Ishikawa (cell line): Measurements from ENCODE around the gene EVI5.

ENCODE experiments used
- CEBPB ChIP-seq: IDR thresholded peaks from 2 replicates; pipeline ENCODE4 v1.6.1; 2012
- CREB1 ChIP-seq: IDR thresholded peaks from 2 replicates; pipeline ENCODE4 v1.6.1; 2012; ENCODE audit warnings: low read depth
- EGR1 ChIP-seq: IDR thresholded peaks from 2 replicates; pipeline ENCODE4 v1.6.1; 2012
- EP300 ChIP-seq: IDR thresholded peaks from 2 replicates; pipeline ENCODE4 v1.6.1; 2012; ENCODE audit warnings: borderline replicate concordance
- FOXM1 ChIP-seq: IDR thresholded peaks from 2 replicates; pipeline ENCODE4 v1.6.1; 2012; ENCODE audit warnings: low read depth, borderline replicate concordance
- NFIC ChIP-seq: IDR thresholded peaks from 2 replicates; pipeline ENCODE4 v1.6.1; 2012
- RAD21 ChIP-seq: IDR thresholded peaks from 2 replicates; pipeline ENCODE4 v1.6.1; 2012; ENCODE audit warnings: low read depth
- TAF1 ChIP-seq: IDR thresholded peaks from 2 replicates; pipeline ENCODE4 v1.6.1; 2012; ENCODE audit warnings: low read depth, mild to moderate bottlenecking
- TCF12 ChIP-seq: IDR thresholded peaks from 2 replicates; pipeline ENCODE4 v1.6.1; 2012; ENCODE audit warnings: low read depth
- TEAD4 ChIP-seq: IDR thresholded peaks from 2 replicates; pipeline ENCODE4 v1.6.1; 2012
- USF1 ChIP-seq: IDR thresholded peaks from 2 replicates; pipeline ENCODE4 v1.6.1; 2012
- YY1 ChIP-seq: IDR thresholded peaks from 2 replicates; pipeline ENCODE4 v1.6.1; 2012; ENCODE audit warnings: low read depth
- ZBTB7A ChIP-seq: IDR thresholded peaks from 2 replicates; pipeline ENCODE4 v1.6.1; 2012; ENCODE audit warnings: low read depth
- TF ChIP-seq, protein P1 (sequence below): IDR thresholded peaks from 2 replicates; pipeline ENCODE4 v1.6.1; 2012
- TF ChIP-seq, protein P2 (sequence below): IDR thresholded peaks from 2 replicates; pipeline ENCODE4 v1.6.1; 2012; ENCODE audit warnings: low read depth, mild to moderate bottlenecking

Gene EVI5

DNA sequence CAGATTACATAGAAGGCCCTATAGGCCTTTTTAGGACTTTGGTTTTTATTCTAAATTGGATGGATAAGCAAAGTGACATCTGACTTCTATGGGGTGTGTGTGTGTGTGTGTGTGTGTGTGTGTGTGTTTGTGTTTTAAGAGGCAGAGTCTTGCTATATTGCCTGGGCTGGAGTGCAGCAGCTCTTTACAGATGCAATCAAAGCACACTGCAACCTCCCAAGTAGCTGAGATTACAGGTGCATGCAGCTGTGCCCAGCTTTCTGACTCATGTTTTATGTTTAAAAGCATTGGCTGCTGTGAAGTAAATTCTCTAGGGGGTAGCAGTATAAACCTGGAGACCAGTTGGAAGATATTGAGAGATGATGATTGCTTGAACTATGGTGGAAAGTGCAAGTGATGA lies 12.4 kb upstream of the EVI5 start:
- TF ChIP-seq, protein P1, sequence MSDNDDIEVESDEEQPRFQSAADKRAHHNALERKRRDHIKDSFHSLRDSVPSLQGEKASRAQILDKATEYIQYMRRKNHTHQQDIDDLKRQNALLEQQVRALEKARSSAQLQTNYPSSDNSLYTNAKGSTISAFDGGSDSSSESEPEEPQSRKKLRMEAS: no peak
- TF ChIP-seq EP300: no peak
- TF ChIP-seq FOXM1: no peak
- no peak for TF ChIP-seq YY1
- TF ChIP-seq NFIC: no peak
- no peak for TF ChIP-seq EGR1
- TF ChIP-seq CREB1: no peak
- no peak for TF ChIP-seq TAF1
- no peak for TF ChIP-seq TCF12
- no peak for TF ChIP-seq RAD21
- no peak for TF ChIP-seq TEAD4
- TF ChIP-seq USF1: no peak
- TF ChIP-seq, protein P2, sequence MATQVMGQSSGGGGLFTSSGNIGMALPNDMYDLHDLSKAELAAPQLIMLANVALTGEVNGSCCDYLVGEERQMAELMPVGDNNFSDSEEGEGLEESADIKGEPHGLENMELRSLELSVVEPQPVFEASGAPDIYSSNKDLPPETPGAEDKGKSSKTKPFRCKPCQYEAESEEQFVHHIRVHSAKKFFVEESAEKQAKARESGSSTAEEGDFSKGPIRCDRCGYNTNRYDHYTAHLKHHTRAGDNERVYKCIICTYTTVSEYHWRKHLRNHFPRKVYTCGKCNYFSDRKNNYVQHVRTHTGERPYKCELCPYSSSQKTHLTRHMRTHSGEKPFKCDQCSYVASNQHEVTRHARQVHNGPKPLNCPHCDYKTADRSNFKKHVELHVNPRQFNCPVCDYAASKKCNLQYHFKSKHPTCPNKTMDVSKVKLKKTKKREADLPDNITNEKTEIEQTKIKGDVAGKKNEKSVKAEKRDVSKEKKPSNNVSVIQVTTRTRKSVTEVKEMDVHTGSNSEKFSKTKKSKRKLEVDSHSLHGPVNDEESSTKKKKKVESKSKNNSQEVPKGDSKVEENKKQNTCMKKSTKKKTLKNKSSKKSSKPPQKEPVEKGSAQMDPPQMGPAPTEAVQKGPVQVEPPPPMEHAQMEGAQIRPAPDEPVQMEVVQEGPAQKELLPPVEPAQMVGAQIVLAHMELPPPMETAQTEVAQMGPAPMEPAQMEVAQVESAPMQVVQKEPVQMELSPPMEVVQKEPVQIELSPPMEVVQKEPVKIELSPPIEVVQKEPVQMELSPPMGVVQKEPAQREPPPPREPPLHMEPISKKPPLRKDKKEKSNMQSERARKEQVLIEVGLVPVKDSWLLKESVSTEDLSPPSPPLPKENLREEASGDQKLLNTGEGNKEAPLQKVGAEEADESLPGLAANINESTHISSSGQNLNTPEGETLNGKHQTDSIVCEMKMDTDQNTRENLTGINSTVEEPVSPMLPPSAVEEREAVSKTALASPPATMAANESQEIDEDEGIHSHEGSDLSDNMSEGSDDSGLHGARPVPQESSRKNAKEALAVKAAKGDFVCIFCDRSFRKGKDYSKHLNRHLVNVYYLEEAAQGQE: no peak
- no peak for TF ChIP-seq ZBTB7A
- no peak for TF ChIP-seq CEBPB

- TF ChIP-seq RAD21: no peak
- TF ChIP-seq TEAD4: no peak
- no peak for TF ChIP-seq TAF1
- TF ChIP-seq, protein P1: no peak
- TF ChIP-seq EP300: no peak
- no peak for TF ChIP-seq TCF12
- no peak for TF ChIP-seq FOXM1
- TF ChIP-seq ZBTB7A: no peak
- TF ChIP-seq, protein P2: no peak
- TF ChIP-seq CREB1: no peak
- TF ChIP-seq EGR1: no peak
Observed at GRCh38 chr1:92795166-92795565, 10.3 kb upstream of the EVI5 start.

DNA sequence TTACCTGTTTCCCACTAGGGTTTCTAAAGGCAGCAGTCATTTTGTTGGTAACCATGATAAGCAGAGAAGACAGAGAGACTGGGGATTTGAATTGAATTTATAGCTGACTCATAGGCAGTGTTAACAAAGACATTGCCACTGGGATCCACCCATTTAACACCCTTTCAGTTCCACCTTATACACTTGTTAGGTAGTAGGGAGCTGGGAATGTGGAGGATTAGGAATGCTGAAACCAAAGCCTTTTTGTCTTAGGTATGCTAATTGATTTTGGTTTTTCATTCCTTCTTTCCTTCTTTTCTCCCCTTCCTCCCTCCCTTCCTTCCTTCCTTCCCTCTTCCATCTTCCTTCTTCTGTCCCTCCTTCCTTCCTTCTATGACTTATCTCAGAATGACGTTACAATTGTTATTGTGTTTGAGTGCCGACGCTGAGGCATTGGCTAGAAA lies 7.5 kb upstream of the EVI5 start:
- TF ChIP-seq CREB1: no peak
- no peak for TF ChIP-seq YY1
- TF ChIP-seq, protein P1: no peak
- no peak for TF ChIP-seq TAF1
- no peak for TF ChIP-seq CEBPB
- TF ChIP-seq, protein P2: no peak
- 0 out of 2 replicates have a peak, but pooled peaks have one; percentile 8 for TF ChIP-seq TEAD4
- TF ChIP-seq RAD21: no peak
- no peak for TF ChIP-seq EP300

DNA sequence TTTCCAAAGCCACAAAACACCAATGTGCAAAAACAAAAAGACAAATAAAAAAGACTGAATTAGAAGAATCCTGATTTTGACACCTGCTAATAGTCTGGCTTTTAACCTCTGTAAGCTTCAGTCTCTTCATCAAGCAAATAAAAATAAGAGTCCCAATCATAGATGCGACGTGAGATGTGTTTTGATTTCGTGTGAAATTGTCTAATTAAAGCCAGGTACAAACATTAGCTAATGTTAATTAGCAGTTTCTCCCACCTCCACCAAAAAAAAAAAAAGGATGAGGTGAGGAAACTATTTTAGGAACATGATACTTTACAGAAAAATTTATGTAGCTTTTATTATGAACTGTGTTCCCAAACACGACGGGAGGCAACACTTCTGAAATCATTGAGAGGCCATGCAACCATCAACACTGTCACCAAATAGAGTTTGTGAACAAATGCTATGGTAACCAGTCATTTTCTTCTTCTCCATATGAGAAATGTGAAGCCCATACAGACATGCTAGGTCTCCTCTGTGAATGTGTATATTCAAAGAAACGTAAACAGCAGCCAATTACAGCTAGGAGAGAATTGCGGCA lies 6.7 kb upstream of the EVI5 start:
- no peak for TF ChIP-seq NFIC
- TF ChIP-seq, protein P2: no peak
- TF ChIP-seq TAF1: no peak
- TF ChIP-seq TCF12: no peak
- TF ChIP-seq CREB1: no peak
- no peak for TF ChIP-seq EGR1
- TF ChIP-seq CEBPB: no peak
- no peak for TF ChIP-seq ZBTB7A
- TF ChIP-seq FOXM1: no peak
